Osteoblast (primary cell): ENCODE data around the gene TCF7L1. TPM values are rescaled to one million over a fixed set of nuclear protein-coding genes. Genes with fewer than 3 reads are reported as not detected.

Source experiments
- DNase-seq: peaks from one replicate; pipeline ENCODE4 v3.0.0; 2011; ENCODE audit warnings: low spot score, mixed read lengths; ENCODE audit not compliant: insufficient read length; ENCODE audit errors: missing footprints
- H2AFZ ChIP-seq: 2 replicates; pipeline ENCODE4 v1.6.0; 2011; ENCODE audit warnings: mild to moderate bottlenecking, low read length
- H3K27ac ChIP-seq: 2 replicates; pipeline ENCODE4 v1.5.1; 2011; ENCODE audit warnings: mild to moderate bottlenecking, low read depth, low read length, moderate library complexity
- H3K27me3 ChIP-seq: 2 replicates; pipeline ENCODE4 v1.6.0; 2012; ENCODE audit warnings: mild to moderate bottlenecking, control low read depth, inconsistent platforms, low read length, moderate library complexity; ENCODE audit not compliant: insufficient read depth
- H3K36me3 ChIP-seq: 2 replicates; pipeline ENCODE4 v1.5.1; 2011; ENCODE audit warnings: mild to moderate bottlenecking, low read length, control low read depth, moderate library complexity; ENCODE audit not compliant: insufficient read depth
- H3K4me1 ChIP-seq: 2 replicates; pipeline ENCODE4 v1.5.1; 2011; ENCODE audit warnings: mild to moderate bottlenecking, low read length, control low read depth, moderate library complexity; ENCODE audit not compliant: insufficient read depth
- H3K4me2 ChIP-seq: 2 replicates; pipeline ENCODE4 v1.6.0; 2011; ENCODE audit warnings: mild to moderate bottlenecking, low read length; ENCODE audit not compliant: insufficient read depth
- H3K4me3 ChIP-seq: fragments of 200-600 bp; sonication (generic); 3 replicates; pipeline ENCODE4 v1.5.1; 2012; ENCODE audit warnings: mild to moderate bottlenecking, low read length, inconsistent platforms; ENCODE audit not compliant: insufficient read depth
- H3K79me2 ChIP-seq: 2 replicates; pipeline ENCODE4 v1.6.0; 2012; ENCODE audit warnings: mild to moderate bottlenecking, low read length, control low read depth, inconsistent platforms; ENCODE audit not compliant: insufficient read depth
- H3K9me3 ChIP-seq: 2 replicates; pipeline ENCODE4 v1.5.1; 2011; ENCODE audit warnings: low read depth, low read length, control low read depth
- H4K20me1 ChIP-seq: 2 replicates; pipeline ENCODE4 v1.6.0; 2012; ENCODE audit warnings: mild to moderate bottlenecking, low read length, control low read depth; ENCODE audit not compliant: insufficient read depth
- total RNA-seq: library from RNA; depleted of rRNA; stranded (reverse); fragments of >200 nt; gene quantifications from 2 replicates; pipeline ENCODE4 v1.2.3, GENCODE V29; 2012
- TF ChIP-seq, protein P1 (sequence below): IDR thresholded peaks from 2 replicates; pipeline ENCODE4 v1.5.1; 2011; ENCODE audit warnings: mild to moderate bottlenecking, low read depth, low read length, moderate library complexity; ENCODE audit errors: extremely low read depth

TCF7L1 gene
- total RNA-seq, 1 donor, result 2.5 TPM

GRCh38 chr2:85244828-85245227 lies 111.6 kb downstream of the TCF7L1 start:
- Histone ChIP-seq H2AFZ (no peak overlapping the region), H3K4me1 (peaks cover 31% of the 10 kb centered on the region), H3K27ac (no peak overlapping the region), H3K4me2 (no peak overlapping the region), H3K79me2 (peaks cover 19% of the 10 kb centered on the region), H3K36me3 (no peaks in the 10 kb centered on the region), H3K9me3 (no peaks in the 10 kb centered on the region), H3K27me3 (no peaks in the 10 kb centered on the region), H4K20me1 (peaks cover 15% of the 10 kb centered on the region), H3K4me3 (no peak overlapping the region)
- no peak for DNase-seq
- TF ChIP-seq, protein P1, sequence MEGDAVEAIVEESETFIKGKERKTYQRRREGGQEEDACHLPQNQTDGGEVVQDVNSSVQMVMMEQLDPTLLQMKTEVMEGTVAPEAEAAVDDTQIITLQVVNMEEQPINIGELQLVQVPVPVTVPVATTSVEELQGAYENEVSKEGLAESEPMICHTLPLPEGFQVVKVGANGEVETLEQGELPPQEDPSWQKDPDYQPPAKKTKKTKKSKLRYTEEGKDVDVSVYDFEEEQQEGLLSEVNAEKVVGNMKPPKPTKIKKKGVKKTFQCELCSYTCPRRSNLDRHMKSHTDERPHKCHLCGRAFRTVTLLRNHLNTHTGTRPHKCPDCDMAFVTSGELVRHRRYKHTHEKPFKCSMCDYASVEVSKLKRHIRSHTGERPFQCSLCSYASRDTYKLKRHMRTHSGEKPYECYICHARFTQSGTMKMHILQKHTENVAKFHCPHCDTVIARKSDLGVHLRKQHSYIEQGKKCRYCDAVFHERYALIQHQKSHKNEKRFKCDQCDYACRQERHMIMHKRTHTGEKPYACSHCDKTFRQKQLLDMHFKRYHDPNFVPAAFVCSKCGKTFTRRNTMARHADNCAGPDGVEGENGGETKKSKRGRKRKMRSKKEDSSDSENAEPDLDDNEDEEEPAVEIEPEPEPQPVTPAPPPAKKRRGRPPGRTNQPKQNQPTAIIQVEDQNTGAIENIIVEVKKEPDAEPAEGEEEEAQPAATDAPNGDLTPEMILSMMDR, result no peak

DNA sequence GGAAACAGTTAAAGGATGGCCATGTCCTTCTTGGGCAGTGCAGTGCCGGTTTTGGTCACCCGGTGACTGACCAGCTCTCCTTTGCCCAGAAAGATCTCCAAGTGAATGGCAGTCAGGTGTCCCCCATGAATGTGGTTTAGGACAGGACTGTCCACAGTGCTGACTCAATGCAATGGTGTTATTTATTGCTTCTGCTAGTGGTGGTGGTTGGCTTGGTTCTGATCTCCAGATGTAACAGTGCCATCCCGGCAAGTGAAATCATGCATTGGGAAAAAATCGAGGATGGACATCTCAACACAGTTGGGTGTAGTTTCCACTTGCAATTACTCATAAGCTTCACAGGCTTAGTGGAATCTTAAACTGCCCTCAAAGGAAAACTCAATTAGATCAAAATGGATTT lies 112.7 kb downstream of the TCF7L1 start:
- Histone ChIP-seq H2AFZ (no peak overlapping the region), H3K36me3 (no peaks in the 10 kb centered on the region), H4K20me1 (peaks cover 15% of the 10 kb centered on the region), H3K79me2 (peaks cover 24% of the 10 kb centered on the region), H3K4me2 (no peak overlapping the region), H3K4me3 (no peak overlapping the region), H3K27ac (no peak overlapping the region), H3K27me3 (no peaks in the 10 kb centered on the region), H3K9me3 (no peaks in the 10 kb centered on the region), H3K4me1 (peaks cover 34% of the 10 kb centered on the region)
- TF ChIP-seq, protein P1, result no peak
- DNase-seq, result no peak

DNA sequence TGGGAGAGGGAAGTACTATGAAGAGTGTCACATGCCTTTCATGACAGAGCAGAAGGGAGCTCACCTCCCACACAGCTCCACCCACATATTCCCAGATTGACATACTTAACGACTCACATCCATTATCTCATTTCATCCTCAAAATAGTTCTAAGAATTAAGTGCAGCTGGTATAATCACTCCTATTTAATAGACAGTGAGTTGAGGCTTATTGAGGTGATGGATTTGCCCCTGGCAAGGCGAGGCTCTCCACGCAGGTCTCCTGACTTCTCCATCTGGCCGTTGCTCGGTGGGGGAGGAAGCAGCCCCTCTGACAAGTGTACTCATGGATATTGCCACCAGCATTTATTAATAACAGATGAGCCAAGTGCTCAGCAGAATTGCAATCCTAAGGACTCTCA lies 113.2 kb downstream of the TCF7L1 start:
- no peak overlapping the region for H3K27ac ChIP-seq
- no peak overlapping the region for H3K4me3 ChIP-seq
- peaks cover 28% of the 10 kb centered on the region for H3K79me2 ChIP-seq
- H3K4me2 ChIP-seq, result no peak overlapping the region
- H3K36me3 ChIP-seq, result no peaks in the 10 kb centered on the region
- peaks cover 34% of the 10 kb centered on the region for H3K4me1 ChIP-seq
- H3K27me3 ChIP-seq, result no peaks in the 10 kb centered on the region
- no peak overlapping the region for H2AFZ ChIP-seq
- H3K9me3 ChIP-seq, result no peaks in the 10 kb centered on the region
- TF ChIP-seq, protein P1, result no peak
- no peak for DNase-seq
- H4K20me1 ChIP-seq, result peaks cover 15% of the 10 kb centered on the region

DNA sequence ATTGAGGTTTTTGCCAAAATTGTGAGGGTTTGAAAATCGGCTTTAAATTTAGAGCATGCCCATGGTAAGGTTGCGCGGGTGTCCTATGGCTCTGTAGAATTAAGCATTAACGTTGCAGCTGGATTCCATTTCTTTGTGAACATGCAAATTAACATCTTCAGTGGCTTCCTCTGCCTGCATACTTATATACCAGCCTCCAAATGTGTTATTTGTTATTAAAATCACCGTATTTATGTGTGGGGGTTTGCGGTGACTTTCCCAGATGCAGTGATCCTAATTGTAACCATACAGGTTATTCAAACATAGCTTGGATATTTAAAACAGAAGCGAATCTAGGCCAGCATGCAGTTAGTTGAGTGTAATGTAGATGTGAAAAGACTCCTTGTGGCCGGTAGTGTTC lies 114.4 kb downstream of the TCF7L1 start:
- no peak for DNase-seq
- no peaks in the 10 kb centered on the region for H3K9me3 ChIP-seq
- H3K27me3 ChIP-seq, result no peaks in the 10 kb centered on the region
- H3K4me1 ChIP-seq, result peaks cover 34% of the 10 kb centered on the region
- H3K36me3 ChIP-seq, result no peaks in the 10 kb centered on the region
- TF ChIP-seq, protein P1, result no peak
- no peak overlapping the region for H3K27ac ChIP-seq
- peaks cover 38% of the 10 kb centered on the region for H3K79me2 ChIP-seq
- no peak overlapping the region for H2AFZ ChIP-seq
- peaks cover 15% of the 10 kb centered on the region for H4K20me1 ChIP-seq
- H3K4me2 ChIP-seq, result no peak overlapping the region
- no peak overlapping the region for H3K4me3 ChIP-seq
